Activated T-cell treated with anti-CD3 and anti-CD28 coated beads, Interleukin-2, amount 50 U/mL, for 24 hours (primary cell): ENCODE results near the gene SCYL1.

Experiments used
- DNase-seq: peaks from one replicate; pipeline ENCODE4 v3.0.0-alpha.2; 2020
- H3K27ac Mint-ChIP-seq: 2 replicates; pipeline ENCODE4 v1.8.0; 2020; ENCODE audit warnings: mild to moderate bottlenecking, mixed read lengths
- H3K27me3 Mint-ChIP-seq: 2 replicates; pipeline ENCODE4 v1.8.0; 2020; ENCODE audit warnings: mixed read lengths
- H3K36me3 Mint-ChIP-seq: 2 replicates; pipeline ENCODE4 v1.8.0; 2020; ENCODE audit warnings: low read depth, mixed read lengths
- H3K4me1 Mint-ChIP-seq: 2 replicates; pipeline ENCODE4 v1.8.0; 2020; ENCODE audit warnings: low read depth, mixed read lengths
- H3K4me3 Mint-ChIP-seq: 2 replicates; pipeline ENCODE4 v1.8.0; 2020; ENCODE audit warnings: mild to moderate bottlenecking, moderate library complexity, mixed read lengths
- H3K9me3 Mint-ChIP-seq: 2 replicates; pipeline ENCODE4 v1.8.0; 2020; ENCODE audit warnings: mixed read lengths

The SCYL1 gene

DNA sequence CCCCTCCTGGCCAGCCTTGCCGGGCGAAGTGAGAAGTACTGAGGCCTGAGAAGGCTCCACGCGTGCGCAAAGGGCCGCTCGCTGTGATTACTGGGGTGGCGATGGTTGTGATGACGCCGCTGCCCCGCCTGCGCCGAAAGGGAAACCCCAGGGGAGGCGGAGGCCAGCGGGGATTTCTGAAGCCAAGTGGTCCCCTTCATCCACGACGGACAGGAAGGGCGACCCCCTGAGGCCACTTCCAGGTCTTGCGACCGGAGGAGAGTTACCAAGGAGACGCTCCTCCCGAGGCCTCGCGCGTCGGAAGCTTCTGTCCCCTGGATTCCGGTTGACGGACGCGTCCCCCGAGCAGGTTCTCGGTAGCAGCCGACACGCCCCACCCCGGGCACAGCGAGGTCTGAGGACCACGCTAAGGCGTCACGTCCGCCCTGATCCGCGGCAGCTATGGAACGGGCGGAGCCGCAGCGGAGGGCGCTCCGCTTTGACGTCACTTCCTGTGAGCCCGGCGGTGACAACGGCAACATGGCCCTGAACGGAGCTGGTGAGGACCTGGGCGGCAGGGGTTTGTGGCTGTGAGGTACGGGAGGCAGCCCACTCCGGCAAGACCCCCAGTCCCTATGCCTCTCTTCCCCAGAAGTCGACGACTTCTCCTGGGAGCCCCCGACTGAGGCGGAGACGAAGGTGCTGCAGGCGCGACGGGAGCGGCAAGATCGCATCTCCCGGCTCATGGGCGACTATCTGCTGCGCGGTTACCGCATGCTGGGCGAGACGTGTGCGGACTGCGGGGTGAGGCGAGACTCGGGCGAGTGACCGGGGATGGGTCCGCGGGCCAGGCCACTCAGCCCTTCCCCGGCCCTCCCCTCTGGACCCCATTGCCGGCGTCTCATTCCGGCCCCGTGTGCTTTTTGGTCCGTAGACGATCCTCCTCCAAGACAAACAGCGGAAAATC lies 45.4 kb downstream of the SCYL1 start, which contains the start of gene ZNRD2:
Gene ZNRD2 (plus strand): TSS at position 505 of the 946 bp plus-strand sequence. CDS start 15 bp downstream, at position 520.
- peak within 1 kb of the TSS; percentile 100 for H3K4me3 Mint-ChIP-seq
- H3K27me3 Mint-ChIP-seq: no peaks in the 10 kb centered on the region
- H3K36me3 Mint-ChIP-seq: peaks cover 57% of the 10 kb centered on the region
- peak; percentile 98 for DNase-seq
- H3K9me3 Mint-ChIP-seq: no peaks in the 10 kb centered on the region
- H3K27ac Mint-ChIP-seq: peak within 1 kb of the TSS; percentile 98
- H3K4me1 Mint-ChIP-seq: peaks cover 66% of the 10 kb centered on the region

DNA sequence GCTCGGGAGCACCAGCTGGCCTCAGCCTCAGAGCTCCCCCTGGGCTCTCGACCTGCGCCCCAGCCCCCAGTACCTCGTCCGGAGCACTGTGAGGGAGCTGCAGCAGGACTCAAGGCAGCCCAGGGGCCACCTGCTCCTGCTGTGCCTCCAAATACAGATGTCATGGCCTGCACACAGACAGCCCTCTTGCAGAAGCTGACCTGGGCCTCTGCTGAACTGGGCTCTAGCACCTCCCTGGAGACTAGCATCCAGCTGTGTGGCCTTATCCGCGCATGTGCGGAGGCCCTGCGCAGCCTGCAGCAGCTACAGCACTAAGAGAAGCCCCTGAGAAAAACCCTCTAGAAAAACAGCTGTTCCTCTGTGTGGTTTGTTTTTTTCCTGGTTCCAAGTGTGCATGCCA lies 46.5 kb downstream of the SCYL1 start:
- DNase-seq: no peak
- peaks cover 64% of the 10 kb centered on the region for H3K36me3 Mint-ChIP-seq
- peak overlapping the region; percentile 100 for H3K4me3 Mint-ChIP-seq
- no peaks in the 10 kb centered on the region for H3K9me3 Mint-ChIP-seq
- peak overlapping the region; percentile 98 for H3K27ac Mint-ChIP-seq
- peaks cover 59% of the 10 kb centered on the region for H3K4me1 Mint-ChIP-seq
- H3K27me3 Mint-ChIP-seq: no peaks in the 10 kb centered on the region

DNA sequence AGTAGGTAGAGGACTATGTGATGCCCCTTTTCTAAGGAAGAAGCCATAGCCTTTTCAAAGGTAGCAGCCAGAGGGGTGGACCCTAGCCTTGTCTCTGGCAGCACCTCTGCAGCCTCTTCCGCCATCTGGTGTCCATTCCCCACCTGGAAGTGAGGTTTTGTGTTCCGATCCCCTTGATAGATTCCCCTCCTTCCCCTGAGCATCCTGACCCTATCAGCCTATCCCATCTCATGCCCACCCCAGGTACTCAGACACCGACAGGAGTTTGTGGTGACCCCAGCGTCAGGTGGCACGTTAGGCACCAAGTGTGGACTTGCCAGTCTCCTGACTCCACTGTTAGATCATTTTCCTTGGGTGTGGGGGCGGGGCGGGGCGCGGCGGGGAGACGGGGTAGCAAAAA lies 47.1 kb downstream of the SCYL1 start:
- no peak for DNase-seq
- no peaks in the 10 kb centered on the region for H3K9me3 Mint-ChIP-seq
- peak overlapping the region; percentile 100 for H3K4me3 Mint-ChIP-seq
- H3K4me1 Mint-ChIP-seq: peaks cover 58% of the 10 kb centered on the region
- H3K36me3 Mint-ChIP-seq: peaks cover 69% of the 10 kb centered on the region
- H3K27me3 Mint-ChIP-seq: no peaks in the 10 kb centered on the region
- H3K27ac Mint-ChIP-seq: peak overlapping the region; percentile 98

DNA sequence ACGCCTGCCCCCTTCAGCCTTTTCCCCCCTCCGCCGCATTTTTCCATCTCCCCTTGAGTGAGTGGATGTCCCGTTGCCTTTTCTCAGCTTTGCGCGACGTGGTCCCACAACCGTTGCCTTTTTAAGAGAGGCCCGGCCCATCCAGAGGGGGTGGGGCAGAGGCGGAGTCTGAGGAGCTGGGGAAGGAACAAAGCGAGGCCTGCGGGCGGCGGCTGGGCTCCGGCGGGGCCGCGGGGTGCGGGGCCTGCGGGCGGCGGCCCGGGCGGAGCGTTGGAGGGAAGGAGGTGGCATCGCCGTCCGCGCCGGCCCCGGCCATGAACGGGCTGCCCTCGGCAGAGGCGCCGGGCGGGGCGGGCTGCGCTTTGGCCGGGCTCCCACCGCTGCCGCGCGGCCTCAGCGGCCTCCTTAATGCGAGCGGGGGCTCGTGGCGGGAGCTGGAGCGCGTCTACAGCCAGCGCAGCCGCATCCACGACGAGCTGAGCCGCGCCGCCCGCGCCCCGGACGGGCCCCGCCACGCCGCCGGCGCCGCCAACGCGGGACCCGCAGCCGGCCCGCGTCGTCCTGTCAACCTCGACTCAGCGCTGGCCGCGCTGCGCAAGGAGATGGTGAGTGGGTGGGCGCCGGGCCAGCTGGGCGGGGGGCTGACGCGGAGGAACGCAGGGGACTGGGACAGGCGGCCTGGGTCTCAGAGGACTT lies 47.6 kb downstream of the SCYL1 start, which contains the start of gene FAM89B:
Gene FAM89B (plus strand): TSS at position 183 of the 696 bp plus-strand sequence. CDS start 132 bp downstream, at position 315.
- peaks cover 56% of the 10 kb centered on the region for H3K4me1 Mint-ChIP-seq

DNA sequence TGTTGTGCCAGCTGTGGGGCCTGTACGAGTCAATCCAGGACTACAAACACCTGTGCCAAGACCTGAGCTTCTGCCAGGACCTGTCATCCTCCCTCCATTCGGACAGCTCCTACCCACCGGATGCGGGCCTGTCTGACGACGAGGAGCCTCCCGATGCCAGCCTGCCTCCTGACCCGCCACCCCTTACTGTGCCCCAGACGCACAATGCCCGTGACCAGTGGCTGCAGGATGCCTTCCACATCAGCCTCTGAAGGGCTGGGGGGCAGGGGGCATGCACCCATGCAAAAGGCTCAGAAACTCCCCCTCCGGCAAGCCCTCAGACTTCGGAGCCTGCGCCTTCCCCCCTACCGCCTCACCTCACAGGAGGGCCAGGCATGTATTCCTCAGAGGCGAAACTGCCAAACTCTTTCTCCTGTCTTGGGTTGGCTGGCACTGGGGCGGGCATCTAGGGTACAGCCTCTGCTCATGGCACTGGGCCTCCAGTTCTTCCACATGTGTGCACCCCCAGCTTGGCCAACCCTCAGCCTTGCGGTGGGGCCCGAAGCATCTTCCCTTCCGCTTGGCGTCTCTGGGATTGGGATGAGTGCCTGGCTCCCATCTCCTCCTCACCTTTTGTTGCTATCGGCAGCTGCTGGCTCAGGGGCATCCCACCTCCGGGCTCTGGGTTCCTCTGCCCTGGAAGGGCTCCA lies 48.7 kb downstream of the SCYL1 start:
- DNase-seq: peak; percentile 50
- H3K27ac Mint-ChIP-seq: peak overlapping the region; percentile 91
- H3K27me3 Mint-ChIP-seq: no peaks in the 10 kb centered on the region
- H3K36me3 Mint-ChIP-seq: peaks cover 75% of the 10 kb centered on the region
- H3K4me3 Mint-ChIP-seq: peak overlapping the region; percentile 82
- peaks cover 61% of the 10 kb centered on the region for H3K4me1 Mint-ChIP-seq
- H3K9me3 Mint-ChIP-seq: no peaks in the 10 kb centered on the region

More for the DNA sequence above, 47.6 kb downstream of the SCYL1 start, which contains the start of gene FAM89B:
- Mint-ChIP-seq H3K27me3 (no peaks in the 10 kb centered on the region), H3K36me3 (peaks cover 73% of the 10 kb centered on the region), H3K27ac (peak within 1 kb of the TSS; percentile 98), H3K9me3 (no peaks in the 10 kb centered on the region), H3K4me3 (peak within 1 kb of the TSS; percentile 100)
- DNase-seq: peak; percentile 90

DNA sequence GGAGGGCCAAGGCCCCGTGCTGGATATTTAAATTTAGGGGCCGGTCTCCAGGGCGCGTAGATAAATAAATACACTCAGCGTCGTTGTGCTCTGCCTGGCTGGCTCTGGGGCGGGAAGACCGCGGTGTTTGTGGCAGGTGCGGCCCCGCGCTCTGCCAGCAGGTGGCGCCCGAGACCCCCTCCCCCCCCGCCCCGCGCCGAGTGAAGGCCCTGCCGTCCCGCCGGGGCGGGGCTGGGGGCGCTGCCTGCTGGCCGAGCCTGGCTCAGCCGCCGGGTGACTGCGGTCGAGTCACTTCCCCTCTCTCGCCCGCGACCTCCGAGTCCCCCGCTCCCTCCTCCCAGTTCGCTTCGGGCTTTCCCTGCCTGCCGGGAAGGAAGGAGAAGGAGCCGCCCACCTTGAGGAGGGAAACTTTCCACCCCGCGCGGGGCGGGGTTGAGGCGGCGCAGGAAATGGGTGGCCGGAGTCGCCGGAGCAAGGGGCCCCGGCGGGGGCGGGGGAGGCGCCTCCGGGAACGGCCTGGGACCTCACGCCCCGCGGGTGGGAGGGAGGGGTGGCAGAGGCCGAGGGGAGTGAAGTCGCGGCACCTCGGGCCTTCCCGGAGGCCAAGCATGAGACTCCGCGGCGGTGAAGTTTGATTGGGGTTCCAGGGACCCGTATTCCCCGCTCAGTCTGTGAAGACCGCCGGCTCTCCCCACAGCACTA lies 49.4 kb downstream of the SCYL1 start:
- no peaks in the 10 kb centered on the region for H3K9me3 Mint-ChIP-seq
- peaks cover 59% of the 10 kb centered on the region for H3K4me1 Mint-ChIP-seq
- peak; percentile 92 for DNase-seq
- H3K27me3 Mint-ChIP-seq: no peaks in the 10 kb centered on the region
- peaks cover 73% of the 10 kb centered on the region for H3K36me3 Mint-ChIP-seq
- peak overlapping the region; percentile 98 for H3K27ac Mint-ChIP-seq
- peak overlapping the region; percentile 83 for H3K4me3 Mint-ChIP-seq

DNA sequence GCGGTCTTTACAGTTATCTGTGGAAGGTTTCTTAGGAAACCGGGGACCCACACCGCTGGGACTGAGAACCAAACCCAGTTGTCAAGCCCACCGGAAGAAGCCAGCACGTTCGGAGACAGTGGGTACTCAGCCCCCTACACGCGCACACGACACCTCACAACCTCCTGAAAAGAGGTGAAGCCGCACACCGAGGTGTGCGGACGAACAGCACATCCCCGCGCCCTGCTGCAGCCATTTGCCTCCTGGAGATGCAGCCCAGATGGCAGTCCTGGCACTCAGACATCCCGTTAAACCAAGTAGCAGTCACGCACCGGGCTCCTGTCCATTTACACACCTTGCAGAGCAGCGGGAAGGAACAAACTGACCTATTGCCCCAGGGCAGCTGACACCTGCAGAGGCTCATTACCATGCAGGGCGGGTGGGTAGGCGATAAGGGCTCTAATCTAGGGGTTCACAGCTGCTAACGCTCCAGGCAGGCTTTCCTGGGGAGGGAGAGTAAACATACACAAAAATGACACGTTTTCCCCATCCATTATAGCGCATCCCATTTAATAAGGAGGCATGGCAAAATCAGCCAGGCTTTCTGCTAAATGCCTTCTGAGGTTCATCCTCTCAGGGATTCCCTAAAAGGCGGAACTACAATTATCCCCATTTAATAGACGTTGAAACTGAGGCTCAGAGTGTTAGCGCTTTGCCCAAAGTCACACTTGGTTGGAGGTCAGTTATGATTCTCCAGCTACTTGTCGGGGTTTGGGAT lies 50.1 kb downstream of the SCYL1 start:
- no peaks in the 10 kb centered on the region for H3K9me3 Mint-ChIP-seq
- H3K4me1 Mint-ChIP-seq: peaks cover 59% of the 10 kb centered on the region
- no peaks in the 10 kb centered on the region for H3K27me3 Mint-ChIP-seq
- peak overlapping the region; percentile 83 for H3K4me3 Mint-ChIP-seq
- DNase-seq: no peak
- peak overlapping the region; percentile 98 for H3K27ac Mint-ChIP-seq
- H3K36me3 Mint-ChIP-seq: peaks cover 76% of the 10 kb centered on the region

DNA sequence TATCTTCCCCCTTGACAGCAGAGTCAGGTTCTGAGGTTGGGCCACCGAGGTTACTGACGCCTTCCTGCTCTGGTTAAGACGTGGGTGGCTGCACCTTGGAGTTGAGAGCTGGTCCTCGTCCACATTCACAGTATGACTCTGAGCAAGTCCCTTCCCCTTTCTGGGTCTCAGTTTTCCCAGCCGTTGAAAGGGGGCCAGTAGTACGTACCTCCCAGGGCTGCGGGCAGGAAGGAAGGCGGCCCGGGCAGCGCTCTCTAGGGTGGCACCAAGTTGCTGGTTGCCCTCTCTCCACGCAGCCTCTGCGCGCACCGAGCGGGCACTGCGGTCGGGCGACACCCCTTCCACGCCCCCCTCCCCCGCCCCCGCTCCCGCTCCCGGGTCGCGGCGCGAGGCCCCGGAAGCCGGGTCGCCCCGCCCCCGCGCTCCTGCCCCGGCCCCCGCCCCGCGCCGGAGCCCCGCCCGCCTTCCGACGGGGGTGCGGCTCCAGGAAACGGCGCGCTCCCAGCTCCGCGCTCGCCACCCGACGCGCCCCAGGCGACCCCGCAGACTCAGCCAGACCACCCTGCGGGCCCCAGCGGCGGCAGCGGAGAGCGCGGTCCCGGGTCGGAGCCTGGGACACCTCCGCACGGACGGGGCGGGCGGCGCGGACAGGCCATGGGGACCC lies 50.8 kb downstream of the SCYL1 start, which contains the start of gene EHBP1L1:
Gene EHBP1L1 (plus strand): TSS at position 486 of the 664 bp plus-strand sequence. CDS start 250 bp downstream, outside the sequence.
- peak; percentile 83 for DNase-seq
- no peaks in the 10 kb centered on the region for H3K27me3 Mint-ChIP-seq
- peaks cover 78% of the 10 kb centered on the region for H3K36me3 Mint-ChIP-seq
- H3K4me1 Mint-ChIP-seq: peaks cover 60% of the 10 kb centered on the region
- H3K9me3 Mint-ChIP-seq: no peaks in the 10 kb centered on the region
- H3K4me3 Mint-ChIP-seq: peak within 1 kb of the TSS; percentile 88
- peak within 1 kb of the TSS; percentile 98 for H3K27ac Mint-ChIP-seq

DNA sequence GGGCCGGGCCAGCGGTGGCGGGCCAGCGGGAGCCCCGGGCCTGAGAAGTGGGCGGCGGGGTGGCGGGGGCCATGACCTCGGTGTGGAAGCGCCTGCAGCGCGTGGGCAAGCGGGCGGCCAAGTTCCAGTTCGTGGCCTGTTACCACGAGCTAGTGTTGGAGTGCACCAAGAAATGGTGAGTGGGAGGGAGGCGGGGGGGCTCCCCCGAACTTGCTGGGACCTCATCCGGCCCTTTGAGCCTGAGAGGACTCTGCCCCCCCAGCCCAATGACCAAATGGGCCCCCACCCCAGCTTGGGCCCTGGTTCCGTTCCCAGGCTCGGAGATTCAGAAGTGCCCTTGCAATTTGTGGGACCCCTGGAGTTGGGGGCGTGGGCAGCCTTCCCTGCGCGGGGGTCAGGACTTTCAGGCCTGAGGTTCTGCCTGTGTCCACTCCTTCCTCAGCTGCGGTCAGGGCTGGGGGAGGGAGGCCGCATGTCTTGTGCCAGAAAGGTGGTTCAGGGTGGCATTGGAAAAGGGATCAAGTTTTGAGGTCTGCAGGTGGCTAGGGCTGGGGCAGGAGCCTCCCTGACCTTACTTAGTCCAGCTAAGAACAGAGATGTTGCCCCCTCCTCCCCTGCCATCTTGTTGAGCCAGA lies 51.5 kb downstream of the SCYL1 start:
- H3K4me3 Mint-ChIP-seq: peak overlapping the region; percentile 88
- H3K36me3 Mint-ChIP-seq: peaks cover 78% of the 10 kb centered on the region
- H3K27ac Mint-ChIP-seq: peak overlapping the region; percentile 90
- H3K27me3 Mint-ChIP-seq: no peaks in the 10 kb centered on the region
- H3K4me1 Mint-ChIP-seq: peaks cover 56% of the 10 kb centered on the region
- H3K9me3 Mint-ChIP-seq: no peaks in the 10 kb centered on the region
- no peak for DNase-seq

DNA sequence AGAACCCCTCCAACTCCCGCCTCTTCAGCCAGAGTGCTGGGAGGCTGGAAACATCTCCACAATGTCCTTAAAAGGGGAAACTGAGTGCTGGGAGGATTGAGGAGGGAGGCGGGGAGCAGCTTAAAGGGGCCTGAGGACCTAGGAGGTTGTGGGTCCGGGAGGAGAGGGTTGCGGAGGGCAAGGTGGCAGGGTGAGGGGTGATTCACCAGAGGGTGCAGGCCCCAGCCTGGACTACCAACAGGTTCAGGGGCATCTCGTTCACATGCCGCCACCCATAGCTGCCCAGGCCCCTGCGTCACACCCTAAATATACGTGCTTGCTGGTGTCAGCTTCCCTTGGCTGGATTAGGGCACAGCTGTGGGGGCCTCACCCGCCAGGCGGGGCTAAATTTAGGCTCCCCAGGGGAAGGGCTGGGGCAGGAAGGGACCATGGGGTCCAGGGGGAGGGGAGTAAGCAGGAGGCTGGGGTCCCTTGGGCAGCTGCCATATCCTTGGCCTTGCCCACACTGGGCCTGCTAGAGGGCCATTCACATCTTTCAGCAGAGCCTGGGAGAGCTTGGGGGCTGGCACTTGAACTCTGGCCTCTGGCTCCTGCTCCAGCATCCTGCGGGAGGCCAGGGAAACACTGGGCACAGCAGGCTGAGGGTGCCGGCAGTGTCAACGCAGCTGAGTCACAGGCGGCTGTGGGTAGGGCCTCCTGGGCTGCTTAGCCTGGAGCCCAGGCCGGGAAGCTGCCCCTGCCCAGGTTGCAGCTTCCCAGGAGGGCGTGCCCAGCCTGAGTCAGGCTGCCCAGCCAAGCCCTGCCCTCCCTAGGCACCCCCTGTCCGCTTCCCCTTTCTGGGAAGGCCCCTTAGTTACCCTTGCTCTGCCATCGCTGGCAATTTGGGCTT lies 52.2 kb downstream of the SCYL1 start:
- Mint-ChIP-seq H3K4me3 (peak overlapping the region; percentile 88), H3K27ac (peak overlapping the region; percentile 90), H3K27me3 (no peaks in the 10 kb centered on the region), H3K4me1 (peaks cover 50% of the 10 kb centered on the region), H3K9me3 (no peaks in the 10 kb centered on the region), H3K36me3 (peaks cover 77% of the 10 kb centered on the region)
- peak; percentile 64 for DNase-seq

DNA sequence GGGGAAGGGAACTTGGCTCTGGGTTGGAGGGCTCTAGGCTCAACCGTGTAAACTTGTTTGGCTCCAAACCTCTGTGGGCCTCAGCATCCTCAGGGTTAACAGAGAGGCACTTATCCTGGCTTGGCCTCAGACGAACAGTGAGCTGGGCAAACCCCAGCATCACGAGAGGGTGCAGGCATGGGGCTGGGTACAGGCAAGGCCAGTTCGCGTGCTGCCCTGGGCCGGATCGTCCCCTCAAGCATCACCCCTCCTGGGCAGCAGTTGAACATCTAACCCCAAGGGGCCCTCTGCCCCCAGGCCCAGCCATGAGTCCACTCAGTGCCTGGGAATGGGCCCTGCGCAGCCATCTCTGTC lies 52.9 kb downstream of the SCYL1 start:
- peak overlapping the region; percentile 88 for H3K4me3 Mint-ChIP-seq
- H3K9me3 Mint-ChIP-seq: no peaks in the 10 kb centered on the region
- H3K27me3 Mint-ChIP-seq: no peaks in the 10 kb centered on the region
- peaks cover 48% of the 10 kb centered on the region for H3K4me1 Mint-ChIP-seq
- DNase-seq: no peak
- H3K27ac Mint-ChIP-seq: peak overlapping the region; percentile 51
- H3K36me3 Mint-ChIP-seq: peaks cover 81% of the 10 kb centered on the region

DNA sequence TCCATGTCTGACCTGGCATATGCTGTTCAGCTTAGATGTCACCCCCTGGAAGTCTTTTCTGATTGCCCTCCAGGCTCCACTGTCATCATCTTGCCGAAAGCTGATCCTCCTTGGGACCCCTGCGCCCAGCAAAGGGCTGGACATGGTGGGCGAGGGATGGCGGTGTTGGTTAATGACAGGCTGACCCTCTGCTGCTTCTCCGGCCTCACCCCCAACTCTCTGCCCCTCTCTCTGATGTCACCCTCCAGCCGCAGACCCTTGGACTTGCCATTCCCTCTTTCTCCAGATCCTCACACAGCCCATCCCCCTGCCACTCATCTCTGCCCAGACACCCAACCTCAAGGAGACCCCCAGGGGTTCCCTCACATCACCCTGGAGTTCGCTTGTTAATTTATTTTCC lies 53.3 kb downstream of the SCYL1 start:
- DNase-seq: no peak
- H3K36me3 Mint-ChIP-seq: peaks cover 82% of the 10 kb centered on the region
- no peaks in the 10 kb centered on the region for H3K27me3 Mint-ChIP-seq
- peaks cover 47% of the 10 kb centered on the region for H3K4me1 Mint-ChIP-seq
- no peaks in the 10 kb centered on the region for H3K9me3 Mint-ChIP-seq
- peak overlapping the region; percentile 51 for H3K27ac Mint-ChIP-seq
- H3K4me3 Mint-ChIP-seq: peak overlapping the region; percentile 88
